Esophagus squamous epithelium (tissue), 4 donors: ENCODE results near the gene LYL1.

Source experiments
- POLR2A ChIP-seq, 4 donors: fragments of 450-650 bp; IDR thresholded peaks; one replicate each; pipeline ENCODE4 v1.6.1; 2017; ENCODE audit warnings: antibody characterized with exemption in 4 of 4, mild to moderate bottlenecking in 4 of 4, moderate library complexity in 3 of 4
- TF ChIP-seq, protein P1 (sequence below), 6 experiments: fragments of 450-650 bp in 4 of 6; fragments of 200-600 bp in 2 of 6; sonication (generic) in 2 of 6; IDR thresholded peaks; one replicate each; pipeline ENCODE4 v1.5.1; 2016 to 2019; ENCODE audit warnings: antibody characterized with exemption in 6 of 6, mild to moderate bottlenecking in 4 of 6, moderate library complexity in 4 of 6

DNA sequence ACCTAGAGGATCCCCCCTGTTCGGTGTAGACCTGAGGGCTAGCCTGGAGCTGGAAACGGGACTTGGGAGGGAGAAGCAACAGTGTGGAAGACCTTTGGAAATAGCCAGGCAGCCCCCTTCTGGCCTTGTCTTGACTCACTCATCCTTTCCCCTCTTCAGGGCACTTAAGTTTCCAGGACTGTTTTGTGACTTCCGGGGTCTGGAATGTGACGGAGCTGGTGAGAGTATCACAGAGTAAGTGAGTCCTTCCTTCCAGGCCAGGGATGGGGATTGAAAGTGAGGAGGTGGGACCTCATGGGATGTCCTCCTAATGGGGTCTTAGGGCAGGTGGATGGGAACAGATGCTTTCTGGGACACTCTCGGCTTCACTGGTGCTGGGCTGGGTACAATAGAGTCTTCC is 29.4 kb downstream of the LYL1 start:
- TF ChIP-seq POLR2A (IDR thresholded peaks at IDR 0.05): no peak
- TF ChIP-seq, protein P1, sequence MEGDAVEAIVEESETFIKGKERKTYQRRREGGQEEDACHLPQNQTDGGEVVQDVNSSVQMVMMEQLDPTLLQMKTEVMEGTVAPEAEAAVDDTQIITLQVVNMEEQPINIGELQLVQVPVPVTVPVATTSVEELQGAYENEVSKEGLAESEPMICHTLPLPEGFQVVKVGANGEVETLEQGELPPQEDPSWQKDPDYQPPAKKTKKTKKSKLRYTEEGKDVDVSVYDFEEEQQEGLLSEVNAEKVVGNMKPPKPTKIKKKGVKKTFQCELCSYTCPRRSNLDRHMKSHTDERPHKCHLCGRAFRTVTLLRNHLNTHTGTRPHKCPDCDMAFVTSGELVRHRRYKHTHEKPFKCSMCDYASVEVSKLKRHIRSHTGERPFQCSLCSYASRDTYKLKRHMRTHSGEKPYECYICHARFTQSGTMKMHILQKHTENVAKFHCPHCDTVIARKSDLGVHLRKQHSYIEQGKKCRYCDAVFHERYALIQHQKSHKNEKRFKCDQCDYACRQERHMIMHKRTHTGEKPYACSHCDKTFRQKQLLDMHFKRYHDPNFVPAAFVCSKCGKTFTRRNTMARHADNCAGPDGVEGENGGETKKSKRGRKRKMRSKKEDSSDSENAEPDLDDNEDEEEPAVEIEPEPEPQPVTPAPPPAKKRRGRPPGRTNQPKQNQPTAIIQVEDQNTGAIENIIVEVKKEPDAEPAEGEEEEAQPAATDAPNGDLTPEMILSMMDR (IDR thresholded peaks at IDR 0.05): no peak
